Left lung (tissue), 10 donors: ENCODE measurements around the gene PIK3R5. TPM values are rescaled to one million over a fixed set of nuclear protein-coding genes. Genes with fewer than 3 reads are reported as not detected.
A peak's percentile ranks its signal among the peaks of the same experiment; 100 is the strongest.
"Not testable (repeated sequence)": the region's sequence is repeated elsewhere in the genome, so short reads cannot be mapped to it uniquely, and the experiment has no call there.

Source experiments
- ATAC-seq: fragments of 200-7000 bp; cut with Tn5 transposase; one replicate; pipeline ENCODE4 v1.9.1; 2020; ENCODE audit warnings: moderate library complexity
- DNase-seq, 4 donors: peaks; one replicate each; pipeline ENCODE4 v3.0.0-alpha.2; 2013 to 2020
- H3K27ac ChIP-seq, 2 donors: fragments of 200-600 bp; sonication (generic) in 1 of 2; one replicate each; pipeline versions ENCODE4 v1.5.0 to v1.8.0; 2020 to 2021
- H3K27me3 ChIP-seq, 2 donors: fragments of 200-600 bp; sonication (generic) in 1 of 2; one replicate each; pipeline versions ENCODE4 v1.5.0 to v1.8.0; 2020 to 2021
- H3K36me3 ChIP-seq, 2 donors: fragments of 200-600 bp; sonication (generic) in 1 of 2; one replicate each; pipeline versions ENCODE4 v1.5.0 to v1.8.0; 2020 to 2021
- H3K4me1 ChIP-seq, 2 donors: fragments of 200-600 bp; one replicate each; pipeline ENCODE4 v1.8.0; 2021
- H3K4me3 ChIP-seq, 2 donors: fragments of 200-600 bp; sonication (generic) in 1 of 2; one replicate each; pipeline versions ENCODE4 v1.5.0 to v1.8.0; 2020 to 2021; ENCODE audit warnings: mild to moderate bottlenecking in 1 of 2
- H3K9me3 ChIP-seq, 2 donors: fragments of 200-600 bp; sonication (generic) in 1 of 2; one replicate each; pipeline versions ENCODE4 v1.5.0 to v1.8.0; 2020 to 2021
- intact Hi-C, 2 donors: fragments of 100-400 bp; cut with DNase I; formaldehyde crosslinking; loops; one replicate each; pipeline versions ENCODE4 v1.11.2 to v1.14.2; 2022
- polyA plus RNA-seq, 6 donors: library from polyadenylated mRNA; unstranded; fragments of 120-200 nt; gene quantifications; one replicate each; pipeline ENCODE4 v1.2.1, GENCODE V29; 2013; ENCODE audit not compliant: insufficient read length in 6 of 6
- total RNA-seq, 2 donors: library from RNA; stranded (reverse); fragmentation: NEBNext Ultra II Directional; extraction: Animal tissue kit (Norgen Biotek cat#: 25700); gene quantifications; one replicate each; pipeline ENCODE4 v1.2.1, GENCODE V29; 2021
- TF ChIP-seq, protein P1 (sequence below), 2 donors: fragments of 200-600 bp; sonication (generic) in 1 of 2; IDR thresholded peaks; one replicate each; pipeline versions ENCODE4 v1.5.0 to v1.8.0; 2021; ENCODE audit warnings: antibody characterized with exemption in 2 of 2
- donor health status: DM: no; HTN: yes; CAD: no.
- donor health status: DM: no; HTN: no; CAD: no.

The PIK3R5 gene
- total and polyA plus RNA-seq, 8 donors, result 1.1 to 84.8 (median 2.0) TPM

DNA sequence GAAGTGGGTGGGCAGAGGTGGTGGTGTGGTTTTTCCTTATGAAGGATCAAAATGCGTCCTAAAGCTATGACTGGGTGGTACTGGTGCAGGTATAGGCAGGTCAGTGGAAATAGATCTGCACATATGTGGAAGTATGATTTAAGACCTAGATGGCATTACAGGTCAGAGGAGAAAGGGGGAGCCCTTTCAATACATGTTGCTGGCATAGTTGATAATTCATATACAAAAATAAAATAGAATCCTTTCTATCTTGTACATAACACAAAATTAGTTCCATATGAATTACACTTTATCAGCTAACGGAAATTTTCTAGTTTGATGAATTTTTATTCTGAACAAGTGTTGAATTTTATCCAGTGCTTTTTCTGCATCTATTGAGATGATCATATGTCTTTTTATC, 20.8 kb upstream of the PIK3R5 start:
- DNase-seq (no peak), ATAC-seq (no peak)
- Histone ChIP-seq H3K4me3 (no peak overlapping the region), H3K4me1 (peaks cover 0 to 13% of the 10 kb centered on the region in 2 donors), H3K9me3 (no peaks in the 10 kb centered on the region), H3K36me3 (no peaks in the 10 kb centered on the region), H3K27me3 (peaks cover 0 to 4% of the 10 kb centered on the region in 2 donors), H3K27ac (no peak overlapping the region)
- TF ChIP-seq, protein P1, sequence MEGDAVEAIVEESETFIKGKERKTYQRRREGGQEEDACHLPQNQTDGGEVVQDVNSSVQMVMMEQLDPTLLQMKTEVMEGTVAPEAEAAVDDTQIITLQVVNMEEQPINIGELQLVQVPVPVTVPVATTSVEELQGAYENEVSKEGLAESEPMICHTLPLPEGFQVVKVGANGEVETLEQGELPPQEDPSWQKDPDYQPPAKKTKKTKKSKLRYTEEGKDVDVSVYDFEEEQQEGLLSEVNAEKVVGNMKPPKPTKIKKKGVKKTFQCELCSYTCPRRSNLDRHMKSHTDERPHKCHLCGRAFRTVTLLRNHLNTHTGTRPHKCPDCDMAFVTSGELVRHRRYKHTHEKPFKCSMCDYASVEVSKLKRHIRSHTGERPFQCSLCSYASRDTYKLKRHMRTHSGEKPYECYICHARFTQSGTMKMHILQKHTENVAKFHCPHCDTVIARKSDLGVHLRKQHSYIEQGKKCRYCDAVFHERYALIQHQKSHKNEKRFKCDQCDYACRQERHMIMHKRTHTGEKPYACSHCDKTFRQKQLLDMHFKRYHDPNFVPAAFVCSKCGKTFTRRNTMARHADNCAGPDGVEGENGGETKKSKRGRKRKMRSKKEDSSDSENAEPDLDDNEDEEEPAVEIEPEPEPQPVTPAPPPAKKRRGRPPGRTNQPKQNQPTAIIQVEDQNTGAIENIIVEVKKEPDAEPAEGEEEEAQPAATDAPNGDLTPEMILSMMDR (IDR thresholded peaks at IDR 0.05), result no peak
- intact Hi-C loops, result no loop called here

GRCh38 chr17:8985054-8985701, 19.7 kb upstream of the PIK3R5 start:
- TF ChIP-seq, protein P1 (IDR thresholded peaks at IDR 0.05), result no peak
- ATAC-seq, result peak; percentile 39
- intact Hi-C loops, result no loop called here
- Histone ChIP-seq H3K27ac (no peak overlapping the region), H3K27me3 (no peaks in the 10 kb centered on the region), H3K9me3 (no peaks in the 10 kb centered on the region), H3K4me1 (peaks cover 0 to 13% of the 10 kb centered on the region in 2 donors), H3K36me3 (no peaks in the 10 kb centered on the region), H3K4me3 (no peak overlapping the region)
- no peak for DNase-seq

DNA sequence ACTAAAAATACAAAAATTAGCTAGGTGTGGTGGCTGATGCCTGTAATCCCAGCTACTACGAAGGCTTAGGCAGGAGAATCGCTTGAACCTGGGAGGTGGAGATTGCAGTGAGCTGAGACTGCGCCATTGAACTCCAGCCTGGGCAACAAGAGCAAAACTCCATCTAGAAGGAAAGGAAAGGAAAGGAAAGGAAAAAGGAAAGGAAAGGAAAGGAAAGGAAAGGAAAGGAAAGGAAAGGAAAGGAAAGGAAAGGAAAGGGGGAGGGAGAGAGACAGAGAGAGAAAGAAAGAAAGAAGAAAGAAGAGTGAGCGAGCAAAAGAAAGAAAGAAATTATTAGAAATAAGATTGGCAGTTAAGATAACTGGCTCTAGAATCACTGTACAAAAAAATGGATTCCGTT, 18.7 kb upstream of the PIK3R5 start:
- ATAC-seq, intact Hi-C loops, H3K36me3 ChIP-seq, H3K27me3 ChIP-seq, H3K27ac ChIP-seq, H3K9me3 ChIP-seq, DNase-seq, H3K4me3 ChIP-seq: not testable (repeated sequence)
- peaks cover 0 to 13% of the 10 kb centered on the region in 2 donors for H3K4me1 ChIP-seq

- no peaks in the 10 kb centered on the region for H3K27me3 ChIP-seq
- DNase-seq (no peak), ATAC-seq (no peak)
- H3K9me3 ChIP-seq, result no peaks in the 10 kb centered on the region
- intact Hi-C loops, result no loop called here
- TF ChIP-seq, protein P1 (IDR thresholded peaks at IDR 0.05), result no peak
- H3K4me3 ChIP-seq, result no peak overlapping the region
- H3K4me1 ChIP-seq, result peaks cover 0 to 13% of the 10 kb centered on the region in 2 donors
- H3K36me3 ChIP-seq, result no peaks in the 10 kb centered on the region
- H3K27ac ChIP-seq, result no peak overlapping the region
Measured at GRCh38 chr17:8981443-8981842, 15.9 kb upstream of the PIK3R5 start.

DNA sequence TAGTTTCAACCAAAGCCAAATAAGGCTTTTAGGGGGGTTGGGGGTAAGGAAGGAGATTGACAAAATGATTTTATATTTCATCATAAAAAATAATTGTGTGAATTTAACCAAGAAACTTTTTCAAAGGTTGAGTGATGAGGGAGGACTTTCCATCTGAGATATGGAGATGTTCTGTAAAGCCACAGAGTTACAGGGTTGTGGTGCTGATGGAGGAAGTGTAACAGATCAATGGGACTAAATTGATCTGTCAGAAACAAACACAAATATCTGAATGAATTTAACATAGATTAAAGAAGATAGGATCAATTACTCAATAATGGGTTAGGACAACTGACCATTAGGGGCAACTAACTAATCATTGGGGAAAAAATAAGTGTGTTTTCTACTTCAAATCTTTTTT, 14.2 kb upstream of the PIK3R5 start:
- Histone ChIP-seq H3K36me3 (no peaks in the 10 kb centered on the region), H3K27ac (no peak overlapping the region), H3K27me3 (no peaks in the 10 kb centered on the region), H3K4me1 (no peaks in the 10 kb centered on the region), H3K9me3 (no peaks in the 10 kb centered on the region), H3K4me3 (no peak overlapping the region)
- no peak for DNase-seq
- TF ChIP-seq, protein P1 (IDR thresholded peaks at IDR 0.05), result no peak
- intact Hi-C loops, result no loop called here
- no peak for ATAC-seq

GRCh38 chr17:8976638-8977037, 11.1 kb upstream of the PIK3R5 start:
- Histone ChIP-seq H3K4me3 (no peak overlapping the region), H3K4me1 (no peaks in the 10 kb centered on the region), H3K9me3 (peaks cover 0 to 1% of the 10 kb centered on the region in 2 donors), H3K36me3 (no peaks in the 10 kb centered on the region), H3K27me3 (no peaks in the 10 kb centered on the region), H3K27ac (no peak overlapping the region)
- DNase-seq (no peak), ATAC-seq (no peak)
- TF ChIP-seq, protein P1 (IDR thresholded peaks at IDR 0.05), result no peak
- intact Hi-C loops, result no loop called here
